Neural cell (in vitro differentiated cells): ENCODE data around the gene SORCS1. TPM values are rescaled to one million over a fixed set of nuclear protein-coding genes. Genes with fewer than 3 reads are reported as not detected.

ENCODE experiments used
- H2AFZ ChIP-seq: fragments of 200-600, 300-800 bp; sonication (generic), shearing (Covaris generic); 2 replicates; pipeline ENCODE4 v1.6.0; 2014; ENCODE audit warnings: low read depth, mild to moderate bottlenecking, antibody characterized with exemption, low read length, moderate library complexity
- H3F3A ChIP-seq: fragments of 200-600 bp; shearing (Covaris generic); 2 replicates; pipeline ENCODE4 v1.6.1; 2016; ENCODE audit warnings: mild to moderate bottlenecking, moderate library complexity, mixed read lengths, antibody characterized with exemption, low read length; ENCODE audit not compliant: insufficient read depth, poor library complexity, severe bottlenecking
- H3K27ac ChIP-seq: fragments of 200-600, 300-800 bp; sonication (generic), shearing (Covaris generic); 2 replicates; pipeline ENCODE4 v1.5.1; 2014; ENCODE audit warnings: mild to moderate bottlenecking, low read length, moderate library complexity
- H3K27me3 ChIP-seq: fragments of 300-800, 200-600 bp; sonication (generic), shearing (Covaris generic); 2 replicates; pipeline ENCODE4 v1.6.0; 2014; ENCODE audit warnings: mild to moderate bottlenecking, low read depth, low read length, moderate library complexity; ENCODE audit not compliant: insufficient read depth
- H3K36me3 ChIP-seq: fragments of 300-800, 200-600 bp; sonication (generic), shearing (Covaris generic); 2 replicates; pipeline ENCODE4 v1.5.1; 2014; ENCODE audit warnings: mild to moderate bottlenecking, antibody characterized with exemption, low read length, moderate library complexity; ENCODE audit not compliant: insufficient read depth
- H3K4me2 ChIP-seq: fragments of 300-800, 200-600 bp; sonication (generic), shearing (Covaris generic); 2 replicates; pipeline ENCODE4 v1.6.0; 2014; ENCODE audit warnings: mild to moderate bottlenecking, low read length
- H3K4me3 ChIP-seq: fragments of 300-800, 200-600 bp; sonication (generic), shearing (Covaris generic); 2 replicates; pipeline ENCODE4 v1.5.1; 2014; ENCODE audit warnings: mild to moderate bottlenecking, low read length, moderate library complexity
- H3K79me2 ChIP-seq: fragments of 200-600 bp; shearing (Covaris generic); replicated peaks from 2 replicates; pipeline ENCODE4 v1.6.0; 2014; ENCODE audit warnings: mild to moderate bottlenecking, low read length, moderate library complexity; ENCODE audit not compliant: insufficient read depth
- H3K9ac ChIP-seq: fragments of 300-800, 200-600 bp; sonication (generic), shearing (Covaris generic); 2 replicates; pipeline ENCODE4 v1.6.1; 2016; ENCODE audit warnings: mild to moderate bottlenecking, low read length, mixed read lengths
- H3K9me2 ChIP-seq: fragments of 200-600 bp; shearing (Covaris generic); 2 replicates; pipeline ENCODE4 v1.6.1; 2016; ENCODE audit warnings: mild to moderate bottlenecking, low read length, mixed read lengths; ENCODE audit not compliant: insufficient read depth
- H3K9me3 ChIP-seq: fragments of 200-600, 300-800 bp; sonication (generic), shearing (Covaris generic); 2 replicates; pipeline ENCODE4 v1.6.1; 2016; ENCODE audit warnings: mild to moderate bottlenecking, mixed run types, low read length, moderate library complexity, mixed read lengths
- H4K20me1 ChIP-seq: fragments of 200-600 bp; shearing (Covaris generic); 2 replicates; pipeline ENCODE4 v1.6.1; 2016; ENCODE audit warnings: mild to moderate bottlenecking, mixed run types; ENCODE audit not compliant: insufficient read depth
- EP300 ChIP-seq: fragments of 450-650 bp; conservative IDR thresholded peaks from 2 replicates; pipeline ENCODE4 v1.6.1; 2014; ENCODE audit warnings: antibody characterized with exemption, mild to moderate bottlenecking, moderate library complexity; ENCODE audit not compliant: poor library complexity, severe bottlenecking
- EZH2 ChIP-seq: fragments of 200-600, 300-800 bp; shearing (Covaris generic), sonication (generic); IDR thresholded peaks from 2 replicates; pipeline ENCODE4 v1.6.1; 2014; ENCODE audit warnings: antibody characterized with exemption, low read length, borderline replicate concordance, mild to moderate bottlenecking; ENCODE audit not compliant: insufficient read depth, poor library complexity, severe bottlenecking
- MXI1 ChIP-seq: fragments of 450-650 bp; conservative IDR thresholded peaks from 2 replicates; pipeline ENCODE4 v1.6.1; 2014; ENCODE audit warnings: antibody characterized with exemption, mild to moderate bottlenecking; ENCODE audit not compliant: poor library complexity, severe bottlenecking
- POLR2AphosphoS5 ChIP-seq: IDR thresholded peaks from 2 replicates; pipeline ENCODE4 v1.6.1; 2012
- RAD21 ChIP-seq: fragments of 450-650 bp; conservative IDR thresholded peaks from 2 replicates; pipeline ENCODE4 v1.6.1; 2014; ENCODE audit warnings: antibody characterized with exemption, mild to moderate bottlenecking, moderate library complexity
- SMC3 ChIP-seq: fragments of 450-650 bp; conservative IDR thresholded peaks from 2 replicates; pipeline ENCODE4 v1.6.1; 2014; ENCODE audit warnings: antibody characterized with exemption, mild to moderate bottlenecking, moderate library complexity; ENCODE audit not compliant: poor library complexity
- TAF1 ChIP-seq: IDR thresholded peaks from 2 replicates; pipeline ENCODE4 v1.6.1; 2012; ENCODE audit warnings: low read depth
- polyA plus RNA-seq: library from polyadenylated mRNA; depleted of rRNA; stranded (reverse); fragments of >200 nt; gene quantifications from 2 replicates; pipeline ENCODE4 v1.2.3, GENCODE V29; 2014
- TF ChIP-seq, protein P1 (sequence below): IDR thresholded peaks from 2 replicates; pipeline ENCODE4 v1.6.1; 2012; ENCODE audit warnings: borderline replicate concordance
- TF ChIP-seq, protein P2 (sequence below): fragments of 450-650 bp; IDR thresholded peaks from 2 replicates; pipeline ENCODE4 v1.5.1; 2014; ENCODE audit warnings: antibody characterized with exemption, mild to moderate bottlenecking, moderate library complexity; ENCODE audit not compliant: poor library complexity, severe bottlenecking

SORCS1 gene
- polyA plus RNA-seq, 1 donor from 2014 or later = 27.0 TPM

DNA sequence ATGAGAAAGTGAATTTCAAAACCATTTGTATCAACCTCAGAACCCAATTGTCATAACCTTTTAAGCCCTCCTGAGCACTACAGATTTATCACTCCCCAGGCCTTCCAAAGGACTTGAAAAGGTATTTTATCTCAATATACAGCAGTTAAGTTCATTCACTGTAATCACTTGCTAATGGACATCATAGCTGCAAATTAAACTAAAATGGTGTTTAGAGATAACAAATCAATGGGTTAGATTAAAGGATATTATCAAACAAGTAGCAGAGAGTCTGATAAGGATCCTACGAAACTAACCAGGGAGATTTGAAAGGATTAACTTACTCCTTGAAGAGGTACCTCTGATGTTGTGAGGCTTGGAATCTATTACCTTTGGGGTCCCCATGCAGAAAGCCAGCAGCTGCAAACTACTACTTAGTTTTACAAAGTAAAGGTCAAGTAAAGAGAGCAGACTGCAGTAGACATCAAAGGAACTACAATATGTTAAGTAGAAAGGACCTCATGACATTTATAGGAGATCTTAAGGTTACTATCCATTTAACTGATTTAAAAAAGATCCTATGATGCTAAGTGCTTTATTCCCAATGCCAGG lies 359.4 kb downstream of the SORCS1 start:
- Histone ChIP-seq H3F3A (no peaks in the 10 kb centered on the region), H2AFZ (no peak overlapping the region), H3K9me3 (no peaks in the 10 kb centered on the region), H3K27ac (no peak overlapping the region), H3K36me3 (no peaks in the 10 kb centered on the region), H3K9ac (no peak overlapping the region), H3K27me3 (no peaks in the 10 kb centered on the region), H3K9me2 (no peaks in the 10 kb centered on the region), H3K4me2 (no peak overlapping the region), H3K4me3 (no peak overlapping the region), H4K20me1 (no peaks in the 10 kb centered on the region), H3K79me2 (no peaks in the 10 kb centered on the region)
- TF ChIP-seq EZH2 = no peak
- no peak for TF ChIP-seq SMC3
- no peak for TF ChIP-seq TAF1
- TF ChIP-seq MXI1 = no peak

DNA sequence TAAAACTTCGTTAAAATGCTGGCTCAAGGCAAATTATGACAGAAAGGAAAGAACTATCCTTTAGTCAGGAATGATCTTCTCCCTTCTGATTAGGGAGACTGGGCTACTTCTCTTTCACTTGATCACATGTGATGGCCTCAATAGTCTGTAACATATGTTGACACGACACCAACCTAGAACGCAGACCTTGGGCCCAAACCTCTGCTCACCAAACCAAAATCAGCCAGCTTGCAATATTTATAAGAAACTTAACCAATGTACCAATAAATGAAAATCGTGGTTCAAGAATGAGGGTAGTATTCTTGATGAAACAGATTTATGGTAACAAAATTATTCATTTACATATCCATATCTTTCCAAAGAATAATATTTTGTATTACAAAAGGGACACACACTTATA lies 361.6 kb downstream of the SORCS1 start:
- TF ChIP-seq, protein P1, sequence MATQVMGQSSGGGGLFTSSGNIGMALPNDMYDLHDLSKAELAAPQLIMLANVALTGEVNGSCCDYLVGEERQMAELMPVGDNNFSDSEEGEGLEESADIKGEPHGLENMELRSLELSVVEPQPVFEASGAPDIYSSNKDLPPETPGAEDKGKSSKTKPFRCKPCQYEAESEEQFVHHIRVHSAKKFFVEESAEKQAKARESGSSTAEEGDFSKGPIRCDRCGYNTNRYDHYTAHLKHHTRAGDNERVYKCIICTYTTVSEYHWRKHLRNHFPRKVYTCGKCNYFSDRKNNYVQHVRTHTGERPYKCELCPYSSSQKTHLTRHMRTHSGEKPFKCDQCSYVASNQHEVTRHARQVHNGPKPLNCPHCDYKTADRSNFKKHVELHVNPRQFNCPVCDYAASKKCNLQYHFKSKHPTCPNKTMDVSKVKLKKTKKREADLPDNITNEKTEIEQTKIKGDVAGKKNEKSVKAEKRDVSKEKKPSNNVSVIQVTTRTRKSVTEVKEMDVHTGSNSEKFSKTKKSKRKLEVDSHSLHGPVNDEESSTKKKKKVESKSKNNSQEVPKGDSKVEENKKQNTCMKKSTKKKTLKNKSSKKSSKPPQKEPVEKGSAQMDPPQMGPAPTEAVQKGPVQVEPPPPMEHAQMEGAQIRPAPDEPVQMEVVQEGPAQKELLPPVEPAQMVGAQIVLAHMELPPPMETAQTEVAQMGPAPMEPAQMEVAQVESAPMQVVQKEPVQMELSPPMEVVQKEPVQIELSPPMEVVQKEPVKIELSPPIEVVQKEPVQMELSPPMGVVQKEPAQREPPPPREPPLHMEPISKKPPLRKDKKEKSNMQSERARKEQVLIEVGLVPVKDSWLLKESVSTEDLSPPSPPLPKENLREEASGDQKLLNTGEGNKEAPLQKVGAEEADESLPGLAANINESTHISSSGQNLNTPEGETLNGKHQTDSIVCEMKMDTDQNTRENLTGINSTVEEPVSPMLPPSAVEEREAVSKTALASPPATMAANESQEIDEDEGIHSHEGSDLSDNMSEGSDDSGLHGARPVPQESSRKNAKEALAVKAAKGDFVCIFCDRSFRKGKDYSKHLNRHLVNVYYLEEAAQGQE = no peak
- TF ChIP-seq EZH2 (no peak), TAF1 (no peak), POLR2AphosphoS5 (no peak), MXI1 (no peak), EP300 (no peak), RAD21 (no peak), SMC3 (no peak)
- TF ChIP-seq, protein P2, sequence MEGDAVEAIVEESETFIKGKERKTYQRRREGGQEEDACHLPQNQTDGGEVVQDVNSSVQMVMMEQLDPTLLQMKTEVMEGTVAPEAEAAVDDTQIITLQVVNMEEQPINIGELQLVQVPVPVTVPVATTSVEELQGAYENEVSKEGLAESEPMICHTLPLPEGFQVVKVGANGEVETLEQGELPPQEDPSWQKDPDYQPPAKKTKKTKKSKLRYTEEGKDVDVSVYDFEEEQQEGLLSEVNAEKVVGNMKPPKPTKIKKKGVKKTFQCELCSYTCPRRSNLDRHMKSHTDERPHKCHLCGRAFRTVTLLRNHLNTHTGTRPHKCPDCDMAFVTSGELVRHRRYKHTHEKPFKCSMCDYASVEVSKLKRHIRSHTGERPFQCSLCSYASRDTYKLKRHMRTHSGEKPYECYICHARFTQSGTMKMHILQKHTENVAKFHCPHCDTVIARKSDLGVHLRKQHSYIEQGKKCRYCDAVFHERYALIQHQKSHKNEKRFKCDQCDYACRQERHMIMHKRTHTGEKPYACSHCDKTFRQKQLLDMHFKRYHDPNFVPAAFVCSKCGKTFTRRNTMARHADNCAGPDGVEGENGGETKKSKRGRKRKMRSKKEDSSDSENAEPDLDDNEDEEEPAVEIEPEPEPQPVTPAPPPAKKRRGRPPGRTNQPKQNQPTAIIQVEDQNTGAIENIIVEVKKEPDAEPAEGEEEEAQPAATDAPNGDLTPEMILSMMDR = no peak
- Histone ChIP-seq H3K9ac (no peak overlapping the region), H3K9me3 (no peaks in the 10 kb centered on the region), H3K27ac (no peak overlapping the region), H3K4me3 (no peak overlapping the region), H3F3A (no peaks in the 10 kb centered on the region), H2AFZ (no peak overlapping the region), H3K79me2 (no peaks in the 10 kb centered on the region), H4K20me1 (no peaks in the 10 kb centered on the region), H3K36me3 (no peaks in the 10 kb centered on the region), H3K9me2 (no peaks in the 10 kb centered on the region), H3K4me2 (no peak overlapping the region), H3K27me3 (no peaks in the 10 kb centered on the region)
